ENCODE measurements around the gene MARVELD3. TPM values are rescaled to one million over a fixed set of nuclear protein-coding genes. Genes with fewer than 3 reads are reported as not detected.

Gene MARVELD3
- total RNA-seq, 3 donors from 2014 or later = 46.9 to 108 (median 85.8) TPM

- intact Hi-C loops (cut with DNase I, micrococcal nuclease) = no loop called here
- ATAC-seq (no peak), DNase-seq (no peak)
- no peaks in the 10 kb centered on the region for H3K9me3 ChIP-seq
- H3K4me1 ChIP-seq (ENCODE audit: low read depth) = no peaks in the 10 kb centered on the region
- TF ChIP-seq, protein P1, sequence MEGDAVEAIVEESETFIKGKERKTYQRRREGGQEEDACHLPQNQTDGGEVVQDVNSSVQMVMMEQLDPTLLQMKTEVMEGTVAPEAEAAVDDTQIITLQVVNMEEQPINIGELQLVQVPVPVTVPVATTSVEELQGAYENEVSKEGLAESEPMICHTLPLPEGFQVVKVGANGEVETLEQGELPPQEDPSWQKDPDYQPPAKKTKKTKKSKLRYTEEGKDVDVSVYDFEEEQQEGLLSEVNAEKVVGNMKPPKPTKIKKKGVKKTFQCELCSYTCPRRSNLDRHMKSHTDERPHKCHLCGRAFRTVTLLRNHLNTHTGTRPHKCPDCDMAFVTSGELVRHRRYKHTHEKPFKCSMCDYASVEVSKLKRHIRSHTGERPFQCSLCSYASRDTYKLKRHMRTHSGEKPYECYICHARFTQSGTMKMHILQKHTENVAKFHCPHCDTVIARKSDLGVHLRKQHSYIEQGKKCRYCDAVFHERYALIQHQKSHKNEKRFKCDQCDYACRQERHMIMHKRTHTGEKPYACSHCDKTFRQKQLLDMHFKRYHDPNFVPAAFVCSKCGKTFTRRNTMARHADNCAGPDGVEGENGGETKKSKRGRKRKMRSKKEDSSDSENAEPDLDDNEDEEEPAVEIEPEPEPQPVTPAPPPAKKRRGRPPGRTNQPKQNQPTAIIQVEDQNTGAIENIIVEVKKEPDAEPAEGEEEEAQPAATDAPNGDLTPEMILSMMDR (IDR thresholded peaks at IDR 0.05) = no peak
- no peak overlapping the region for H3K4me3 ChIP-seq
- H3K36me3 ChIP-seq (ENCODE audit: low read depth) = no peaks in the 10 kb centered on the region
These were observed 3.9 kb upstream of the MARVELD3 start for GRCh38 chr16:71622088-71622487.

DNA sequence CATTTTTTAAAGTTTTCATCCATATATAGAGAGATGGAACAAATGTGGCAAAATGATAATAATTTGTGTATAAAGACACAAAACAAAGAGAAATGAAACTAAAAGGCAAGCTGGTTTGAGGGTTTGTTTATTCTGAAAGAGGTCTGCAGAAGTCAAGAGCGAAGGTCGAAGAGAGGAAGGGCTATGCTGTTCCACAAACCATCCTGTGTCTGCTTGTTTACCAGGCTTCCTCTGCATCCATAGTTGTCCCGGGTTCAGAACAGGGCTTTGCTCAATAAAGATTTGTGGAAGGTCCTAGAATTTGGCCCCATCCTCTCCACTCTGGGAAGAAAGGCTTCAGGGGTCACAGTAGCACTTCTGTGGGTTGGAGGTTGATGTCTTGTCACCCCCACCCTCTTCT is 2.4 kb upstream of the MARVELD3 start:
- Histone ChIP-seq H3K4me3 (no peak overlapping the region), H3K4me1 (ENCODE audit: low read depth) (peaks cover 4% of the 10 kb centered on the region), H3K36me3 (ENCODE audit: low read depth) (no peaks in the 10 kb centered on the region), H3K9me3 (no peaks in the 10 kb centered on the region)
- DNase-seq (no peak), ATAC-seq (no peak)
- intact Hi-C loops (cut with DNase I, micrococcal nuclease) = no loop called here
- TF ChIP-seq, protein P1 (IDR thresholded peaks at IDR 0.05) = no peak

DNA sequence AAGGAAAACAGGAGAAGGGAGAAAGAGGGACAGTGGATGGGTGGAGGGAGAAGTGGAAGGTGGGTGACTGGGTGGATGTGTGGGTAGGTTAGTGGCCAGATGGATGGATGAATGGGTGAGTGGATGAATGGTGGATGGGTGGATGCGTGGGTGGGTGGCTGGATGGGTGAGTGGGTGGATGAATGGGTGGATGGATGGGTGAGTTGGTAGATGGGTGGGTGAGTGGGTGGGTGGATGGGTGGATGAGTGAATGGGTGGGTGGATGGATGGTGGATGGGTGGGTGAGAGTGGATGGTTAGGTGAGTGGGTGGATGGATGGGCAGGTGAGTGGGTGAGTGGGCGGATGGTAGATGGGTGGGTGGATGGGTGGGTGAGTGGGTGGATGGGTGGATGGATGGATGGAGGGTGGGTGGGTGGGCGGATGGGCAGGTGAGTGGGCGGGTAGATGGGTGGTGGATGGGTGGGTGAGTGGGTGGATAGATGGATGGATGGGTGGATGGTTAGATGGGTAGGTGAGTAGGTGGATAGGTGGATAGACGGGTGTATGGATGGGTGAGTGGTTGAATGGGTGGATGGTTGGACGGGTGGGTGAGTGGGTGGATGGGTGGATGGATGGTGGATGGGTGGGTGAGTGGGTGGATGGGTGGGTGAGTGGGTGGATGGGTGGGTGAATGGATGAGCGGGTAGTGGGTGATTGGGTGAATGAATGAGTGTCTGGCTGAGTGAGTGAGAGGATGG is 702 bp upstream of the MARVELD3 start:
- intact Hi-C loops (cut with DNase I, micrococcal nuclease) = no loop called here
- Histone ChIP-seq H3K36me3 (ENCODE audit: low read depth) (no peaks in the 10 kb centered on the region), H3K9me3 (no peaks in the 10 kb centered on the region), H3K4me1 (ENCODE audit: low read depth) (peaks cover 8% of the 10 kb centered on the region), H3K4me3 (no peak overlapping the region)
- TF ChIP-seq, protein P1 (IDR thresholded peaks at IDR 0.05) = no peak
- ATAC-seq = no peak
- DNase-seq = no peak

DNA sequence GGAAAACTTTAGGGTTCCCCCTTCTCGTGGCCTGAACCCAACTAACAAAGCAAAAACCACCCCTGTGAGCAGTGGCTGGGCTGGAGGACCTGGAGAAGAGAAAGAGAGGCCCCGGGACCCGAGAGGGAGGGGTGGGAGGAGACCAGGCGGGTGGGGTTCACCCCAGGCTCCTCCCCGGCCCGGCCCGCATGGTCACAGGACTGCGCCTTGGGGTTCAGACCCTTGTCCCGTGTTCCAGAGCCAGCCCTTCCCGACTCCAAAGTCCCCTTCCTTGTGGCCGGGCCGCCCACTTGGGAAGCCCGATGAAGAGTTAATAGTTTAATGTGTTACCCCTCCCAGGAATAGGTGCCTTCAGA is 852 bp downstream of the MARVELD3 start:
- Histone ChIP-seq H3K9me3 (no peaks in the 10 kb centered on the region), H3K4me1 (ENCODE audit: low read depth) (peaks cover 8% of the 10 kb centered on the region), H3K36me3 (ENCODE audit: low read depth) (no peaks in the 10 kb centered on the region), H3K4me3 (peak overlapping the region; percentile 63)
- peak; percentile 90 for ATAC-seq
- TF ChIP-seq, protein P1 (IDR thresholded peaks at IDR 0.05) = no peak
- intact Hi-C loops (cut with DNase I, micrococcal nuclease) = no loop called here
- peak; percentile 87 to 91 (median 91) for DNase-seq

GRCh38 chr16:71627731-71628181 is 1.8 kb downstream of the MARVELD3 start:
- Histone ChIP-seq H3K4me1 (ENCODE audit: low read depth) (peaks cover 8% of the 10 kb centered on the region), H3K36me3 (ENCODE audit: low read depth) (no peaks in the 10 kb centered on the region), H3K9me3 (no peaks in the 10 kb centered on the region), H3K4me3 (no peak overlapping the region)
- DNase-seq (peak; percentile 40 to 54 (median 49)), ATAC-seq (peak; percentile 61)
- TF ChIP-seq, protein P1 (IDR thresholded peaks at IDR 0.05) = no peak
- intact Hi-C loops (cut with DNase I, micrococcal nuclease) = no loop called here
